ENCODE measurements around the gene ARSG.
A peak's percentile ranks its signal among the peaks of the same experiment; 100 is the strongest.
"Not testable (repeated sequence)": the region's sequence is repeated elsewhere in the genome, so short reads cannot be mapped to it uniquely, and the experiment has no call there.

Gene ARSG

GRCh38 chr17:68396226-68397107 lies 105.2 kb downstream of the ARSG start:
- DNase-seq (ENCODE audit: low read depth in 2 of 2): no peak

GRCh38 chr17:68397108-68397536 lies 105.8 kb downstream of the ARSG start:
- no peak for DNase-seq (ENCODE audit: low read depth in 2 of 2)

- no peak for DNase-seq (ENCODE audit: low read depth in 2 of 2)
Observed at GRCh38 chr17:68398691-68399637, 107.7 kb downstream of the ARSG start.

GRCh38 chr17:68399638-68400403 lies 108.5 kb downstream of the ARSG start:
- DNase-seq (ENCODE audit: low read depth in 2 of 2): peak in 1 of 2 donors; percentile 52

GRCh38 chr17:68400404-68400735 lies 109.1 kb downstream of the ARSG start:
- no peak for DNase-seq (ENCODE audit: low read depth in 2 of 2)

- DNase-seq (ENCODE audit: low read depth in 2 of 2): no peak
Observed at GRCh38 chr17:68401288-68401687, 110.0 kb downstream of the ARSG start.

- DNase-seq (ENCODE audit: low read depth in 2 of 2): no peak
Observed at GRCh38 chr17:68403122-68403521, 111.8 kb downstream of the ARSG start.

GRCh38 chr17:68403837-68404236 lies 112.5 kb downstream of the ARSG start:
- DNase-seq (ENCODE audit: low read depth in 2 of 2): not testable (repeated sequence)

- DNase-seq (ENCODE audit: low read depth in 2 of 2): not testable (repeated sequence)
Observed at GRCh38 chr17:68407656-68408055, 116.4 kb downstream of the ARSG start.

- peak; percentile 47 to 51 for DNase-seq (ENCODE audit: low read depth in 2 of 2)
Observed at GRCh38 chr17:68413597-68414560, 122.6 kb downstream of the ARSG start.

- DNase-seq (ENCODE audit: low read depth in 2 of 2): not testable (repeated sequence)
Observed at GRCh38 chr17:68414901-68415300, 123.6 kb downstream of the ARSG start.

GRCh38 chr17:68417317-68417716 lies 126.0 kb downstream of the ARSG start:
- no peak for DNase-seq (ENCODE audit: low read depth in 2 of 2)

- DNase-seq (ENCODE audit: low read depth in 2 of 2): no peak
Observed at GRCh38 chr17:68418876-68419275, 127.6 kb downstream of the ARSG start.

GRCh38 chr17:68420065-68420464 lies 128.8 kb downstream of the ARSG start:
- DNase-seq (ENCODE audit: low read depth in 2 of 2): no peak

- DNase-seq (ENCODE audit: low read depth in 2 of 2): no peak
Observed at GRCh38 chr17:68421486-68421885, 130.2 kb downstream of the ARSG start.

GRCh38 chr17:68422821-68423220 lies 131.5 kb downstream of the ARSG start:
- DNase-seq (ENCODE audit: low read depth in 2 of 2): no peak

GRCh38 chr17:68423251-68423650 lies 132.0 kb downstream of the ARSG start:
- no peak for DNase-seq (ENCODE audit: low read depth in 2 of 2)

- DNase-seq (ENCODE audit: low read depth in 2 of 2): no peak
Observed at GRCh38 chr17:68424203-68424602, 132.9 kb downstream of the ARSG start.

GRCh38 chr17:68424861-68425260 lies 133.6 kb downstream of the ARSG start:
- DNase-seq (ENCODE audit: low read depth in 2 of 2): no peak

GRCh38 chr17:68425979-68426378 lies 134.7 kb downstream of the ARSG start:
- no peak for DNase-seq (ENCODE audit: low read depth in 2 of 2)

GRCh38 chr17:68427575-68427974 lies 136.3 kb downstream of the ARSG start:
- no peak for DNase-seq (ENCODE audit: low read depth in 2 of 2)
